Lower leg skin (tissue), 4 donors: Measurements from ENCODE around the gene HDAC1. TPM values are rescaled to one million over a fixed set of nuclear protein-coding genes. Genes with fewer than 3 reads are reported as not detected.

Source experiments
- DNase-seq, 2 donors: peaks; one replicate each; pipeline ENCODE4 v3.0.0-alpha.2; 2019; ENCODE audit warnings: low spot score in 2 of 2
- H3K4me3 ChIP-seq: fragments of 200-600 bp; sonication (generic); 2 replicates; pipeline ENCODE4 v1.5.1; 2017; ENCODE audit warnings: mild to moderate bottlenecking, low read depth; ENCODE audit not compliant: poor library complexity, severe bottlenecking
- POLR2A ChIP-seq, 2 donors: fragments of 450-650 bp; IDR thresholded peaks; one replicate each; pipeline ENCODE4 v1.6.1; 2016 to 2017; ENCODE audit warnings: antibody characterized with exemption in 2 of 2, mild to moderate bottlenecking in 1 of 2, moderate library complexity in 1 of 2
- WGBS, 2 donors: methylation state at CpG; one replicate each; pipeline ENCODE4 v1.1.5; 2018; 5-methylcytosine and 5-hydroxymethylcytosine counted together
- intact Hi-C: fragments of 100-400 bp; cut with DNase I; formaldehyde crosslinking; loops from one replicate; pipeline ENCODE4 v1.15.0; 2023; ENCODE audit warnings: low total_unique reads
- total RNA-seq, 4 donors: library from RNA; depleted of rRNA; stranded (reverse); fragments of >200 nt; gene quantifications; one replicate each; pipeline ENCODE4 v1.1.0, GENCODE V29; 2016
- TF ChIP-seq, protein P1 (sequence below), 3 donors: fragments of 450-650 bp; IDR thresholded peaks; one replicate each; pipeline ENCODE4 v1.5.1; 2016; ENCODE audit warnings: antibody characterized with exemption in 3 of 3, mild to moderate bottlenecking in 3 of 3, moderate library complexity in 2 of 3

The HDAC1 gene
- total RNA-seq, 4 donors from 2014 or later, result 45.7 to 53.9 (median 47.9) TPM

DNA sequence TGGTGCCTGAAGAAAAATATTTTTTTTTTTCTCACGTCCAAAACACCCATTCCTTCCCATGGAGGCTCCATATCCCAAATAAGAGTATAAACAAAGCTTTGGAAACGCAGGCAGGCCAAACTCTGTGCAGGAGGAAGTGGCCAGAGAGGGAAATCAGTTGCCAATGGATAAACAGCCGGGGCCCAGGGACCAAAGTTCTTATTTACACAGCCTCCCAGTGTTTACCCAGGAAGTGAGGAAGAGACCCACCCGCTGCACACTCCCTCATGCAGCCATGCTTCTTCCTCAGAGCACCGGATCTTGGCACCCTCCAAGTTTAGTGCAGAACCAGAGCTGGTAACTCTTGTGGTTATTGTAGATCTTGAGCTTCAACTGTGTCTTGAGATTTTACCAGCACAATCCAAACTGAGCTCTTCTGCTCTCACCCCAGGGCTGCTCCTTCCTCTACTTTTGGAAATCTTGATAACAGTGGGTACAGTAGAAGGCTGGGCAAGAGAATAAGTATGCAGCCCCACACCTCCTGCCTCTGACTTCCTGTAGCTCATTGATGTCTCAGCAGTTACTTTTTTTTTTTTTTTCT lies 29.9 kb downstream of the HDAC1 start:
- 56 to 63% methylated on average over 5 of the region's 5 CpGs for WGBS, 2 donors
- intact Hi-C loops, result no loop called here
- no peak for TF ChIP-seq POLR2A (IDR thresholded peaks at IDR 0.05)
- TF ChIP-seq, protein P1, sequence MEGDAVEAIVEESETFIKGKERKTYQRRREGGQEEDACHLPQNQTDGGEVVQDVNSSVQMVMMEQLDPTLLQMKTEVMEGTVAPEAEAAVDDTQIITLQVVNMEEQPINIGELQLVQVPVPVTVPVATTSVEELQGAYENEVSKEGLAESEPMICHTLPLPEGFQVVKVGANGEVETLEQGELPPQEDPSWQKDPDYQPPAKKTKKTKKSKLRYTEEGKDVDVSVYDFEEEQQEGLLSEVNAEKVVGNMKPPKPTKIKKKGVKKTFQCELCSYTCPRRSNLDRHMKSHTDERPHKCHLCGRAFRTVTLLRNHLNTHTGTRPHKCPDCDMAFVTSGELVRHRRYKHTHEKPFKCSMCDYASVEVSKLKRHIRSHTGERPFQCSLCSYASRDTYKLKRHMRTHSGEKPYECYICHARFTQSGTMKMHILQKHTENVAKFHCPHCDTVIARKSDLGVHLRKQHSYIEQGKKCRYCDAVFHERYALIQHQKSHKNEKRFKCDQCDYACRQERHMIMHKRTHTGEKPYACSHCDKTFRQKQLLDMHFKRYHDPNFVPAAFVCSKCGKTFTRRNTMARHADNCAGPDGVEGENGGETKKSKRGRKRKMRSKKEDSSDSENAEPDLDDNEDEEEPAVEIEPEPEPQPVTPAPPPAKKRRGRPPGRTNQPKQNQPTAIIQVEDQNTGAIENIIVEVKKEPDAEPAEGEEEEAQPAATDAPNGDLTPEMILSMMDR (IDR thresholded peaks at IDR 0.05), result no peak
- no peak overlapping the region for H3K4me3 ChIP-seq
- DNase-seq, result no peak

DNA sequence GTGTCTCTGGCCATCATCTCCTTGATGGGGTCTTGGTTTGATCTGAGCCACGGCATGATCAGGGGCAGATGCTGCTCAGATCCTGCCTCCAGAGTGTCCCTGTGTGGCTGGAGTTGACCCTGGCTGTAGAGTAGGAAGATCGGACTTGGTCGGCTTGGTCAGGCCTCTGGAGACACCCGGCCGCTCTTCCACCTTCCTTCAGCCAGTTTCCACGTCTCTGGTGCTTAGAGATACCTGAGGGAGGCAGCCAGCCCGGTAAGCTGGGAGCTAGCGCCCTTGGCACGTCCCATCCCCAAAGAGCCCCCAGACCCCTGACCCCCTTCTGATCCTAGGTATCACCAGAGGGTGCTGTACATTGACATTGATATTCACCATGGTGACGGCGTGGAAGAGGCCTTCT lies 35.3 kb downstream of the HDAC1 start:
- WGBS, 2 donors, result 93 to 99% methylated on average over 11 of the region's 11 CpGs
- no peak overlapping the region for H3K4me3 ChIP-seq
- TF ChIP-seq, protein P1 (IDR thresholded peaks at IDR 0.05), result no peak
- no peak for TF ChIP-seq POLR2A (IDR thresholded peaks at IDR 0.05)
- intact Hi-C loops, result no loop called here
- no peak for DNase-seq

DNA sequence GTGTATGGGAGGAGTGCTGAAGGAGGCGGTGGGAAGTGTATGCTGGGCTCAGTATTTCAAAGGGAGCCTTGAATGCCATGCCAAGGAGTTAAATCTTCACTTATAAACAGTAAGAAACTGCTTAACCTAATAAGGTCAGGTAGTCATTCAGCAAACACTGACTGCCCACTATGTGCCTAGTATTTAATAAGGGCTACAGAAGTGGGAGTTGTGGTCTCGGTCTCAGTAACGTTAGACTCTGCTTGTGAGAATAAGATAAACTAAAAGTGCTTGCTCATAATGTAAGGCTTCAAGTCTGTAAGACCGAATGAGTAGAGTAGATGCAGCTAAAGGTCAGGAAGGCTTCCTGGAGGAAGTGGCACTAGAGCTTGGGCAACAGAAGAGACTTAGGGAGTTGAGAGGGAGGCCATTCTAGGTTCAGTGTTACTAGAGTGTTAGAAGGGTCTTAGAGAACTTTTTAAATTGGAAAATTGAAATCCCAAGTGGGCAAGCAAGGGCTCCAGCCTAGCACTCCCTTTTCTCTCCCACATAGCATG lies 38.1 kb downstream of the HDAC1 start:
- H3K4me3 ChIP-seq, result no peak overlapping the region
- no peak for DNase-seq
- TF ChIP-seq, protein P1 (IDR thresholded peaks at IDR 0.05), result no peak
- TF ChIP-seq POLR2A (IDR thresholded peaks at IDR 0.05), result no peak
- intact Hi-C loops, result no loop called here
- WGBS, 2 donors, result 93 to 94% methylated on average over 4 of the region's 4 CpGs

- H3K4me3 ChIP-seq, result no peak overlapping the region
- DNase-seq, result no peak
- 93 to 95% methylated on average over 12 of the region's 12 CpGs for WGBS, 2 donors
- intact Hi-C loops, result no loop called here
- no peak for TF ChIP-seq POLR2A (IDR thresholded peaks at IDR 0.05)
- TF ChIP-seq, protein P1 (IDR thresholded peaks at IDR 0.05), result no peak
Observed at GRCh38 chr1:32330558-32331151, 38.8 kb downstream of the HDAC1 start.

DNA sequence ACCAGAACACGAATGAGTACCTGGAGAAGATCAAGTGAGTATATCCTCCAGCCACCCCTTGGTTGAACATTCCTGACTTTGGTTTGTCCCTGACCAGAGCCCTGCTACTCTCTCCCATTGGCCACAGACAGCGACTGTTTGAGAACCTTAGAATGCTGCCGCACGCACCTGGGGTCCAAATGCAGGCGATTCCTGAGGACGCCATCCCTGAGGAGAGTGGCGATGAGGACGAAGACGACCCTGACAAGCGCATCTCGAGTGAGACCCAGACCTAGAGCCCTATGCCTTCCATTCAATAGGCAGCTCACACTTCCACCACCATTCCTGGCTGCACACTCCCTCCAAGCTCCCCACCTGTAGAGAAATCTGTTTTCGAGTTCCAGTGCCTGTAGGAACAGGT lies 39.7 kb downstream of the HDAC1 start:
- H3K4me3 ChIP-seq, result no peak overlapping the region
- WGBS, 2 donors, result 84 to 85% methylated on average over 12 of the region's 12 CpGs
- no peak for TF ChIP-seq POLR2A (IDR thresholded peaks at IDR 0.05)
- TF ChIP-seq, protein P1 (IDR thresholded peaks at IDR 0.05), result no peak
- intact Hi-C loops, result no loop called here
- no peak for DNase-seq
